ENCODE measurements around the gene KCTD20. TPM values are rescaled to one million over a fixed set of nuclear protein-coding genes. Genes with fewer than 3 reads are reported as not detected.

Gene KCTD20
- total and polyA plus RNA-seq, 2 experiments from 2014 or later, result 7.4 to 25.0 TPM

GRCh38 chr6:36418558-36418957 lies 24.2 kb upstream of the KCTD20 start:
- Histone ChIP-seq H3K4me2 (no peak overlapping the region), H4K20me1 (replicated peaks; ENCODE audit: insufficient read depth) (no peaks in the 10 kb centered on the region), H3K4me1 (ENCODE audit: insufficient read depth) (peaks cover 8% of the 10 kb centered on the region; the same call in 1 of the 2 replicates), H3K4me3 (no peak overlapping the region), H3K9me2 (ENCODE audit: insufficient read depth) (no peaks in the 10 kb centered on the region), H3K27me3 (ENCODE audit: insufficient read depth) (no peaks in the 10 kb centered on the region), H3K36me3 (ENCODE audit: insufficient read depth) (no peaks in the 10 kb centered on the region), H3K79me2 (replicated peaks; ENCODE audit: insufficient read depth) (no peaks in the 10 kb centered on the region), H2AFZ (no peak overlapping the region), H3K27ac (ENCODE audit: low read depth) (no peak overlapping the region), H3F3A (replicated peaks; ENCODE audit: low read depth) (no peaks in the 10 kb centered on the region; the same call in 1 of the 2 replicates)
- DNase-seq (ENCODE audit: low spot score) (no peak), ATAC-seq (no peak)
- Mint-ChIP-seq H3K4me3 (no peak overlapping the region), H3K27me3 (ENCODE audit: insufficient read depth, low read depth, poor library complexity) (peaks cover 4% of the 10 kb centered on the region), H3K4me1 (peaks cover 11% of the 10 kb centered on the region), H3K27ac (no peak overlapping the region), H3K36me3 (ENCODE audit: low read depth) (no peaks in the 10 kb centered on the region), H3K9me3 (no peaks in the 10 kb centered on the region)
- no peak for TF ChIP-seq REST (IDR thresholded peaks at IDR 0.05; ENCODE audit: unreplicated experiment)
- no peak for TF ChIP-seq ETS1 (IDR thresholded peaks at IDR 0.05)

- Mint-ChIP-seq H3K4me3 (no peak overlapping the region), H3K9me3 (no peaks in the 10 kb centered on the region), H3K4me1 (peaks cover 14% of the 10 kb centered on the region), H3K27me3 (ENCODE audit: insufficient read depth, low read depth, poor library complexity) (peaks cover 6% of the 10 kb centered on the region), H3K27ac (no peak overlapping the region), H3K36me3 (ENCODE audit: low read depth) (no peaks in the 10 kb centered on the region)
- DNase-seq (ENCODE audit: low spot score) (no peak), ATAC-seq (no peak)
- Histone ChIP-seq H3K79me2 (replicated peaks; ENCODE audit: insufficient read depth) (no peaks in the 10 kb centered on the region), H2AFZ (no peak overlapping the region), H4K20me1 (replicated peaks; ENCODE audit: insufficient read depth) (no peaks in the 10 kb centered on the region), H3K4me1 (ENCODE audit: insufficient read depth) (peaks cover 8% of the 10 kb centered on the region; the same call in 1 of the 2 replicates), H3K27ac (ENCODE audit: low read depth) (no peak overlapping the region), H3F3A (replicated peaks; ENCODE audit: low read depth) (no peaks in the 10 kb centered on the region; the same call in 1 of the 2 replicates), H3K4me3 (no peak overlapping the region), H3K9me2 (ENCODE audit: insufficient read depth) (no peaks in the 10 kb centered on the region), H3K27me3 (ENCODE audit: insufficient read depth) (no peaks in the 10 kb centered on the region), H3K36me3 (ENCODE audit: insufficient read depth) (no peaks in the 10 kb centered on the region), H3K4me2 (no peak overlapping the region)
- TF ChIP-seq ETS1 (IDR thresholded peaks at IDR 0.05) (no peak), EZH2 (IDR thresholded peaks at IDR 0.05; ENCODE audit: low read depth, unreplicated experiment) (no peak)
Observed at GRCh38 chr6:36419310-36419709, 23.5 kb upstream of the KCTD20 start.
